DOHH2 (cell line): ENCODE measurements around the gene GDF7.

Experiments used
- CTCF ChIP-seq: fragments of 200-600 bp; sonication (generic); IDR thresholded peaks from one replicate; pipeline ENCODE4 v1.5.1; 2014; ENCODE audit warnings: antibody characterized with exemption, mild to moderate bottlenecking, low read depth, low read length; ENCODE audit not compliant: poor library complexity, severe bottlenecking
- EZH2phosphoT487 ChIP-seq: fragments of 200-600 bp; sonication (generic); IDR thresholded peaks from 2 replicates; pipeline ENCODE4 v1.6.1; 2017; ENCODE audit warnings: borderline replicate concordance, mild to moderate bottlenecking, antibody characterized with exemption, low read length, moderate library complexity, mixed read lengths

- TF ChIP-seq CTCF (no peak), EZH2phosphoT487 (no peak)
Measured at GRCh38 chr2:20667531-20668401, 822 bp downstream of the GDF7 start.
